ENCODE data around the gene ACACA. TPM values are rescaled to one million over a fixed set of nuclear protein-coding genes. Genes with fewer than 3 reads are reported as not detected.
A peak's percentile ranks its signal among the peaks of the same experiment; 100 is the strongest.
"Not testable (repeated sequence)": the region's sequence is repeated elsewhere in the genome, so short reads cannot be mapped to it uniquely, and the experiment has no call there.

ACACA gene
- polyA plus RNA-seq, 3 donors, result 37.2 to 43.9 (median 43.6) TPM

- DNase-seq (ENCODE audit: extremely low read depth in 1 of 11, low read depth in 9 of 11, low spot score in 4 of 11), result no peak
These were observed 245.7 kb downstream of the ACACA start for GRCh38 chr17:37160944-37161343.

DNA sequence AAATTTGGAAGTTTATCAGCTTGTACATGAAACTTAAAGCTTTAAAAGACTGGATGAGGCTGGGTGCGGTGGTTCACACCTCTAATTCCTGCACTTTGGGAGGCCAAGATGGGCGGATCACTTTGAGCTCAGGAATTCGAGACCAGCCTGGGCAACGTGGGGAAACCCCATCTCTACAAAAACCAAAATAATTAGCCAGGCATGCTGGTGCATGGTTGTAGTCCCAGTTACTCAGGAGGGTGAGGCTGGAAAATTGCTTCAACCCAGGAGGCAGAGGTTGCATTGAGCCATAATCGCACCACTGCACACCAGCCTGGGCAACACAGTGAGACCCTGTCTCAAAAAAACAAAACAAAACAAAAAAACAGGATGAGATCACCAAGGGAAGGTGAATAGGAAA lies 248.3 kb downstream of the ACACA start:
- no peak for DNase-seq (ENCODE audit: extremely low read depth in 1 of 11, low read depth in 9 of 11, low spot score in 4 of 11)

- no peak for DNase-seq (ENCODE audit: extremely low read depth in 1 of 11, low read depth in 9 of 11, low spot score in 4 of 11)
These were observed 258.5 kb downstream of the ACACA start for GRCh38 chr17:37148156-37148555.

DNA sequence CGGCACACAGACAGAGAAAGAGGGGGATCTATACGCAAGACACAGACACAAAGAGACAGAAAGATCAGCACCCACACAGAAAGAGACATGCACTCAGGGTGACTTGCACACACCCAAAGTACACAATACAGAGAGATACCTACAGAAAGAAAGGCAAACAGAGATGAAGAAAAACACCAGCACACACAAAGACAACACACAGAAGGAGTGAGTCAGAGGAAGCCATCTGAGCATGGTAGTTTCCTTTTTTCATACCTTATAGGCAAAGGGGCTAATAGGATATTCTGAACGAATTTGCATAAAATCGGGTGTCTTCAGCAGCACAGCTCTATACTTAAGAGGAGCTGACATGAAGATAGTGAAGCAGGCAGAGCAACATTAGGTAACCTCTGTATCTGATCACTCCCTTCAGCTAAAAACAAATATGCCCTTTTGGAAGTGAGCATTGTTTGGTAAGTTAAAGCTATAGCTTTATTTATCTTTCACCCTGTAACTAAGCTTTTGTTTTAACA lies 259.3 kb downstream of the ACACA start:
- no peak for DNase-seq (ENCODE audit: extremely low read depth in 1 of 11, low read depth in 9 of 11, low spot score in 4 of 11)

DNA sequence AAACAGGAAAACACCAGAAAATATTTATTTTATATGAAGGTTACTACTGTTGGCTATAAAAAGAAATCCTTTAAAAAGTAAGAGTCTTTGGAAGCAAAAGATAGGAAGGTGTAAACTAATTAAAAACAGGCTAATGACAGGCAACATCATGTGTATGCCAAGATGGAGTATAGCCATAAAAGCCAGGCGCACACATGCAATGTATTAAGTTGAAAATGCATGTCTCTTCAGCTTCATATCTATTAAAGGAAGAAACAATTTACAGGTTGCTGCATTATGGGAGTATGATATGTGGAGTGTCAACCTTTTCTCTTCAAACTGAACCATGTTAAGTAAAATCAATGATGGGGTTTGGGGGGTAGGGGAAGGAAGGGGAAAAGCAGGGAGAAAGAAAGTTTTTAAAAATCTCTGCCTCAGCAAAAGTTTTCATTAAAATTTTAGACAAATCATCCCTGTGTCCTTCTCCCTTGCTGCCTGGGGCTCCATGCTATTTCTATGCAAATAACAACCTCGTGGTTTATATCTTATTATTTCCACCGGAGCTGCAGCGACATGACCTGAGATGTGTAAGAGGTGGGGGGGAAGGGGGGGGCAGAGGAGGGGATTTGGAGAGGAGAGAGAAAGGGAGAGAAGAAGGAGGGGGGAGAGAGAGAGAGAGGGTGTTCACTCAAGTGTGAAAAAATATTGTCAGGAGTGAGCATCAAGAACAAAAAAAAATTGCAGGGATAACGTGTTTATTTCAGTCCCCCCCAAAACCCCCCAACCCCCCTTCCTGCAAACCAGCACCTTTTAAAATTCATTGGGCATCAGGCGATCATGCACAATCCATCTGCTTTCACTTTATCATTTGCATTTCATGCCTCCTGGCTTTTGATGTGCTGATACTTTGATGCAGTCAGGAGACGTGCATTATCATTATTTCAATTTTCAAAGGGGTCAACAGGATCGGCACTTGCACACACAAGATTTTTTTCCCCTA lies 260.3 kb downstream of the ACACA start:
- DNase-seq (ENCODE audit: extremely low read depth in 1 of 11, low read depth in 9 of 11, low spot score in 4 of 11), result no peak

GRCh38 chr17:37144075-37144701 lies 262.4 kb downstream of the ACACA start:
- DNase-seq (ENCODE audit: extremely low read depth in 1 of 11, low read depth in 9 of 11, low spot score in 4 of 11), result no peak

DNA sequence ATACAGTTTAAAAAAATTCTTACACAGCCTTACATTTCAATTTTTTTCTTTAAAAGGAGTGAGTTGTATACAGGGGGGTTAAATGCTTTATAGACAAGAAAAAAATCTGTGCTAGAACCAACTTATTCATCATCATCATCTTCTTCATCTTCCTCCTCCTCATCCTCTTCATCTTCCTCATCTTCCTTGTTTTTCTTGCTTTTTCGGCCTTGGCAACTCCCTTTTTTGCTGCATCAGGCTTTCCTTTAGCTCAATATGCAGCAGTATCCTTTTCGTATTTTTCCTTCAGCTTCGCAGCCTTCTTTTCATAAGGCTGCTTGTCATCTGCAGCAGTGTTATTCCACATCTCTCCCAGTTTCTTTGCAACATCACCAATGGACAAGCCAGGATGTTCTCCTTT lies 263.1 kb downstream of the ACACA start:
- not testable (repeated sequence) for DNase-seq (ENCODE audit: extremely low read depth in 1 of 11, low read depth in 9 of 11, low spot score in 4 of 11)

DNA sequence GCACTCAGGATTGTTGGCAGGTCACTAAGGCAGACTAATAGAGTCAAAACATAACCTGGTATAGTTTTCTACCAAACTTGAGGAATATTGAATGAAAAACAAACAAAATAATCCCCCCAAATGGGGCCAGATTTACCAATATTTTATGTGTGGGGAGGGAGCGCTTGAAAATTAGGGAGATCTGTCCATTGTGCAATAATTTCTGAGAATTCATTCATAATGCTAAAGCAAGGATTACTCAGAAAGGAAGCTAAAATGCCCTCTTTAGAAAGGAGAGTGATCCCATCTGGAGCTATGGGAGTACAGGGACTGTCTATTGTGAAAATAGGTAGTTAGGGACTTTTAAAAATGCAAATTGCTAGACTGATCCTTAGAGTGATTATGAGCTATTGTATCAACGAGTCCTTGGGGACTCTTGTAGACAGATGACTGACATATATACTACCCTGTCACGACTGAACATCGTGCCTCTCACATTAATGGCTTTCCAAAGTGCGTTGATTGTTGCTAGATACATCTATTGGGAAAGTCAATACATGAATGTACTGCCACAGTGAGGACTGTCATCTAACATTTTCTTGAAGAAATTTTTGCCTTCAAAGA lies 264.2 kb downstream of the ACACA start:
- DNase-seq (ENCODE audit: extremely low read depth in 1 of 11, low read depth in 9 of 11, low spot score in 4 of 11), result no peak

DNA sequence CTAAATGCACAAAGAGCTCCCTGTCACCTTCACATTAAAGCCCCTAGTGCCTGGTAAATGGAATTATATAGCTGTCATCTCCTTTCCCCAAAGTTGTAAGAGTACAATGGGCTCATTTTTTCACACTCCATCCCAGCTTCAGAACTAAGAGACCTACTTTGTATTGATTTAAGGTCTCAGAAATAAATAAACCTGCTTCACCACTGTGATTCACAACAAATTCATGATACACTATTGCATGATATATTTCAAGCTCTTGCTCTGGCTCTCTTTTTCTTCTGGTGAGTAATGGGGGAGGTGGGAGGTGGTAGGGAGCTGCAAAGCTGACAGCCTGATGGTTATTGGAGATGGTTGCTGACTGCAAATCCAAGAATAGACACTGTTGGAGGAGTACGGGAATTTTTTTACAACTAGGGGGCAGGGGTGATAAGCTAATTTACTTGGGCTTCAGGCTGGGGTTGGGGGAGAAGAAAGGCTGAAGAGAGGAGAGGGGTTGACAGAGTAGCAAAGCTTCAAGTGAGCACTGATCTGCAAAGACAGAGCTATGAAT lies 268.0 kb downstream of the ACACA start:
- DNase-seq (ENCODE audit: extremely low read depth in 1 of 11, low read depth in 9 of 11, low spot score in 4 of 11), result no peak

DNA sequence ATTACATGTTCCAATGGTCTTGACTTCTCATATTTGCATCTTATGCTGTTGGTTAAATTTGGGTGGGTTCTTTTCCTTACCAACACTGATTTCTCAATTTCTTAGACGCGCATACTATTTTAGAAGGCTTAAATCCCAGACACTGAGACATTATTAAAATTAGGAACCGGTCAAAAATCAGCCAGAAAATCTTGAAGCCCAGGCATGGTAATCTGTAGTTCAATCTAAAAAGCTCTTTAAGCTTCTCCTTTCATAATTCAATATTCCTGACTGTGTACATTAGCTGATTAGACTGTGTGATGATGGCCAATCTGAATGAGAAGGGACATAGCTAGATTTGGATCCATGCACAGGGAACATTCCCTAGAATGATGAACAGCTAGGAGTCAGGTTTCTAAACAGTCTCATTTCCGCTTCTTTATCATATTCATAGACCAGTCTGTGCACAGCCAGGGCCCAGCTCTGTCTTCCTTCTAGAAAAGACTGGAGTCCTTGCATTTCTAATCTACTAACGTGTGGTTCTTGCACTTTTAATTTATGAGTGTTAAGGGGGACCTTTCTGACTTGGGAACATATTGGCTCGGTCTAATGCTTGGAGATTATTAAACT lies 268.6 kb downstream of the ACACA start:
- no peak for DNase-seq (ENCODE audit: extremely low read depth in 1 of 11, low read depth in 9 of 11, low spot score in 4 of 11)

DNA sequence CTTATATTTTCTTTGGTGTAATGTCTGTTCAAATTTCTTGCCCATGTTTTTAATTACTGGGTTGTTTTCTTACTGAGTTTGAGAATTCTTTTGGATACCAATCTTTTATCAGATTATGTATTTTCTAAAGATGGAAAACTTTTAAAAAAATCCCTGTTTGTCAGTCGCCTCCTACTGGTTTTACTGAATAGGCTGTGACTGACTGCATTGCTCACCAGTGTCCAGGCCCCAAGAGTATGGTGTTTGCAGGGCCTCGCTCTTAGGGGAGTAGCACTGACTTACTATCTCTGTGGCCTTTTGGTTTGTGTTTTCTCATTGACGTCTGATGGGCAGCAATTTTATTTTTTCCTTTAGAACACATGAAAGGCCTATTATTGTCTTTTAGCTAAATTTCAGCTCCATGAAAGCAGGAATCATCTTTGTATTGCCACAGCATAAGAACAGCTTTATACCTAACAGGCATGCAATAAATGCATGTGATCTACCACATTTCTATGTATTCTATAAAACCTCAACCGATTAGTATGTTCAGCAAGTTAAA lies 269.5 kb downstream of the ACACA start:
- no peak for DNase-seq (ENCODE audit: extremely low read depth in 1 of 11, low read depth in 9 of 11, low spot score in 4 of 11)

DNA sequence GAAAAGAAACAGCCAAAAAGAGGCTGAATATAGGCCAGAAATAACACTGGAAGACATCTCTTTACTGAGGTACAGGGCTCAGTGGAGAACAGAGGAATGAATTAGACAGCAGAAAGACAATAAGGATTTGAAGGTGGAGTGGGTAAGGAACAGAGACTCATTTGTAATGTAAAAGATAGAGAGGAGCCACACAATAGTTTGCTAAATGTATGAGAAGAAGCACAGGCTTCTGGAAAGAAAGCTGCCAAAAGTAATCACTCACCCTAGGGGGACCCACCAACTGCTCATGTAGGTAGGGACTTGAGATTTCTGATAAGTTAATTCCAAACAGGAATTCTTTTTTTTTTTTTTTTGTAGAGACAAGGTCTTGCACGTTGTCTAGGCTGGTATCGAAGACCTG lies 271.1 kb downstream of the ACACA start:
- no peak for DNase-seq (ENCODE audit: extremely low read depth in 1 of 11, low read depth in 9 of 11, low spot score in 4 of 11)

GRCh38 chr17:37134050-37134449 lies 272.6 kb downstream of the ACACA start:
- peak in 1 of 11 donors; percentile 43 for DNase-seq (ENCODE audit: extremely low read depth in 1 of 11, low read depth in 9 of 11, low spot score in 4 of 11)

GRCh38 chr17:37133136-37133535 lies 273.5 kb downstream of the ACACA start:
- DNase-seq (ENCODE audit: extremely low read depth in 1 of 11, low read depth in 9 of 11, low spot score in 4 of 11), result no peak

DNA sequence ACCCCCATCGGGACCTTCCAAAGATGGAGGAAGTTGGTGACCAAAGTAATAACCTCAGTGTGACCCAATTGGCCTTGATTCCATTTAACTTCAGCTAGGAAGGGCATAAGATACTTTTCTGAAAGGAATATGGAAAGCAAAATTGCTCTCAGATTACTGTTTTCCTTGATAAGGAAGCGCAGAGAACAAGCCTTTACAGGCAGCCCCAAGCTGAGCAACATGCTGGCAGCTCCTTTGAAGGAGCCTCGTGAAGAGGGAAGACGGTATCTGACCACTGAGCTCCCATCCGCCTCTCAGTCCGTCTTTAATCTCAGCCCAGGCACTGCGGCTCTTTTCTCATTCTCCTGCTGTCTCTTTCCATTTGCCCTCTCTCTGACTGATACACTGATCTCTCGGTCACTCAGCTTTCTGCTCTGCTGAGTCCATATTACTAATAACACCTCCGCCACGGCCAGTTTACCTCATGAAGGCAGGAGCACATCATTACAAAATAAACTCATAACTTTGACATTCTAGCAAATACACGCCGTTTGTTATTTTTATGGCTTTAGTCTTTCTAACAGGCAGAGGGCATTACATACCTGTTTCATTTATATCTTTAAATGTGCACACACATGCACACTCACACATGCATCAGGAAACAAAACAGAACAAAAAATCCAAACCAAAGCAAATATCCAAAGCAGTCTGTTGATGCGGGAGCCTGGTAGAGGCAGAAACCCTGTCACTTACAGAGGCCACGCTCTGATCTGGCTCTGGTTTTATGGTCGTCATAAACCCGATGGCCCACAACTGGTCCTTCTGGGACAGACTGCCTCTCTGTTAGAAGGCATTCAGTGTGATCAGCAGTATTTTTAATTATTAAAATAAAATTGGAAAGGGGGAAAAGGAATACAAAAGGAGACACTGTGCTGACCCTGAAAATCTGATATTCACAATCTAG lies 274.7 kb downstream of the ACACA start:
- DNase-seq (ENCODE audit: extremely low read depth in 1 of 11, low read depth in 9 of 11, low spot score in 4 of 11), result no peak

- peak in 7 of 11 donors; percentile 22 to 63 (median 41) for DNase-seq (ENCODE audit: extremely low read depth in 1 of 11, low read depth in 9 of 11, low spot score in 4 of 11)
These were observed 275.6 kb downstream of the ACACA start for GRCh38 chr17:37130984-37131446.

- no peak for DNase-seq (ENCODE audit: extremely low read depth in 1 of 11, low read depth in 9 of 11, low spot score in 4 of 11)
These were observed 281.8 kb downstream of the ACACA start for GRCh38 chr17:37124821-37125173.

All from renal cortex interstitium (tissue), 11 donors.